ENCODE measurements around the gene RNASEH1.
A peak's percentile ranks its signal among the peaks of the same experiment; 100 is the strongest.

Gene RNASEH1

DNA sequence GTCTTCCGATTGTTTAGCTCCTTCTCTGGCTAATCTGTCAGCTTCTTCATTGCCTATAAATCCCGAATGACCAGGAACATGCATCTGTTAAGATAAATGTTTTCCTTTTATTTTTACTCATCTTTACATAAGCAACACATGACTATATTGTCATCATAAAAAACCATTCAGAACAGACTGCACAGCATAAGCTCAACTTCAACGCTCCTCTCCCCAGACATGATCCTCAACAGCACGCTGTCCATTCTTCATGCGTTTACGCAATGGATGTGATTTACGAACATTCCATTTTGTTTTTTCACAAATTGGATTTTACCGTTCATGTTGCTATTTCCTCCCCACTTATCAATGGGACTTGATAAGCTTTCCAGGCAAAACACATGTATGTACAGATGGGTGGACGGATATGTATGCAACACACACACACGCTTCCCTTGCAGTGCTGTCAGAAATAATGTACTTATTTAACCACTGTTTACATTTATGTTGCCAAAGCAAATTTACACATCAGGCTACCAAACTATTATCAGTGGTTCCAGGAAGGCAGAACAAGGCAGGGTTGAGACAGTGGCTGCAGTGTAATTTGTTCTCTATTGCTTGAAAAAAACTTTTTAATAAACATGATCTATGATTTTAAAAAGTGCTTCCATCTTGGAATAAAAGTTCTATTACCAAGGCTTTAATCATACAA is 12.2 kb downstream of the RNASEH1 start:
- DNase-seq = no peak

DNA sequence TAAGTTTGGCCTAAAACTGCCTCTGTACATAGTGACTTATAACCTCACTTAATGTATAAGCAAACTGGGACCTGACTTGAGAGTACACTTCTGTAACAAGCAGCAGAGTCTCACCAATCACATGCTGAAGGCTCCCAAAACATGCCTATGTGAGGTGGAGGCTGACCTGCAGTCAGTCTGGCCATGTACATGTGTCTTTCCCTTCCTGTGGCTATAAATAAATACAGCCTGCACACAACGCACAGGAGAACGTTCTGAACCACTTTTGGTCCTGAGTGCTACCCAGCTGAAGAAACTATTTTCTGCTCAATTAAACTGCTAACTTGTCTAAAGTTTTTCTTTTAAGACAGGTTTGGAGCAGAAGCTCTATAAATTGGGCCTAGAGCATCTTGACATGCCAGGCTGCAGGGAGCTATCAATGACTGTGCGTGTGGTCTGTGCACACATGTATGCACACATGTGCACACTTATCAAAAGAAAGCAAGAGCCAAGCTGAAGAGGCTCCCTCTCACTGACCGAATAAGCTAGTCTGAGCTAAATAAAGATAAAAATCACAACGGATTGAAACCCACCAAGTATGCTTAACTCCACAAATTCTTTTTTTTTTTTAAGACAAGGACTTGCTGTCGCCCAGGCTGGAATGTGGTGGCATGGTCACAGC is 15.0 kb downstream of the RNASEH1 start:
- DNase-seq = no peak

DNA sequence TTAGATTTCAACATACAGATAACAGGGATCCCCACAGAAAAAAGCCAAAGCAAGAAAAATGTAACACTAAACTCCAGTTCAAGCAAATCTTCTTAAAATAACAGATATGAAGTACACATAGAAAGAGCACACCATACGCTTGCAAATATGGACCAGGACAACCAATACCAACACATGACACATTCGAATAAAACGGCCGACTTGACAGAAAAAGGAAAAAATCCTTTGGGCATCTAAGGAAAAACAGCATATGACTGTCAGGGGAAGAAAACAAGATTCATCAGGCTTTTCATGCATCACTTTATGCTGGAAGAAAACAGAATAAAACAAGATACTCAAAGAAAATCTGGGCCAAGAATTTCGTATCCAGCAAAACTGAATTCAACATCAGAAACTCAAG is 16.0 kb downstream of the RNASEH1 start:
- no peak for DNase-seq

DNA sequence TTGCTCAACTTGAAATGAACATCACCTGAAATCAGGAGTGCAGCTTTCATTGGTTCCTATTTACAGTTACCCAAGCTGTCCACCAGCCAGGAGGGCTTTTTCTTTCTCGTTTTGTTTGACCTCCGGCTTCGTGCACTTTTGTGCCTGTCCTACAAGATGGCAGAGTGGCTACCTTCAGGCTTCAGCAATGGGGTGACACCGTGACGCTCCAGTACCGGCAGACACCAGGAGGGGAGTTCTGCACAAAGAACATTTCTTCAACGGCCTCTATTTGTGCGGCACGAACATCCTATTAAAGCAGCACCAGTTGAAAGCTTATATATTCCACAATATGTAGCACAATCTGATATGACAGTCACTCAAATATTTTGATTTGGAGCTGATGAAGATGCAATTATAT is 18.3 kb downstream of the RNASEH1 start:
- no peak for DNase-seq

DNA sequence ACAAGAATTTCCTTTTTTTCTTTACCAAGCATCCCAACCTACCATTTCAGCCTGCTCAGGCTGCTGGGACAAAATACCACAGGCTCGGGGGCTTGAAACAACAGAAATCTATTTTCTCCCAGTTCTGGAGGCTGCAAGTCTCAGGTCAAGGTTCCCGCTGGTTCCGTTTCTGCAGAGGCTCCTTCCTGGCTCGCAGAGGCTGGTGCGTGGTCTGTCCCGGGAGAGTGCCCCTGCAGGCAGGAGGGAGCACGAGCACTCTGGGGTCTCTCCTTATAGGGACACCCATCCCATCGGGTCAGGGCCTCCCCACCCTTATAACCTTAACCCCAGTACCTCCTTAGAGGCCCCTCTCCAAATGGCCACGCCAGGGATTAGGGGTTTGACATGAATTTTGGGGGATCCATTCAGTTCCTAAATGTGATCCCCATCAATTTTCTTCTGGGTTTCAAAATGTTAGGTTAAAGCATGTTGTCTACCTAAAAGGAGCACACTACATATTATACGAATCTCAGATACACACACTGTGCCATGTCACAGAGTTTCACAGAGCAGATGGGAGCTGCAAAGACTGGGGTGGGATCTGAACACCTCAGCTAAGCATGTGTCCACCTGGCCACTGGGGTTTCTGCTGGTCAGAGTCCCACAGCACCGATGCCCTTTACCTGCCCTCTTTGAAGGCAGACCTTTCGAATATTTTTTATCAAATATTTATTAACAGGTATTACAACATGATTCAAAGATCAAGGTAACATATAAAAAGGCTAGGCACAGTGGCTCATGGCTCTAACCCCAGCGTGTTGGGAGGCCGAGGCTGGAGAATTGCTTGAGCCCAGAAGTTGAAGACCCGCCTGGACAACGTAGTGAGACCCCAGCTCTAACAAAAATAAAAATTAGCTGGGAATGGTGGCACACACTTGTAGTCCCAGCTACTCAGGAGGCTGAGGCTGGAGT is 21.2 kb downstream of the RNASEH1 start:
- DNase-seq = peak; percentile 46

DNA sequence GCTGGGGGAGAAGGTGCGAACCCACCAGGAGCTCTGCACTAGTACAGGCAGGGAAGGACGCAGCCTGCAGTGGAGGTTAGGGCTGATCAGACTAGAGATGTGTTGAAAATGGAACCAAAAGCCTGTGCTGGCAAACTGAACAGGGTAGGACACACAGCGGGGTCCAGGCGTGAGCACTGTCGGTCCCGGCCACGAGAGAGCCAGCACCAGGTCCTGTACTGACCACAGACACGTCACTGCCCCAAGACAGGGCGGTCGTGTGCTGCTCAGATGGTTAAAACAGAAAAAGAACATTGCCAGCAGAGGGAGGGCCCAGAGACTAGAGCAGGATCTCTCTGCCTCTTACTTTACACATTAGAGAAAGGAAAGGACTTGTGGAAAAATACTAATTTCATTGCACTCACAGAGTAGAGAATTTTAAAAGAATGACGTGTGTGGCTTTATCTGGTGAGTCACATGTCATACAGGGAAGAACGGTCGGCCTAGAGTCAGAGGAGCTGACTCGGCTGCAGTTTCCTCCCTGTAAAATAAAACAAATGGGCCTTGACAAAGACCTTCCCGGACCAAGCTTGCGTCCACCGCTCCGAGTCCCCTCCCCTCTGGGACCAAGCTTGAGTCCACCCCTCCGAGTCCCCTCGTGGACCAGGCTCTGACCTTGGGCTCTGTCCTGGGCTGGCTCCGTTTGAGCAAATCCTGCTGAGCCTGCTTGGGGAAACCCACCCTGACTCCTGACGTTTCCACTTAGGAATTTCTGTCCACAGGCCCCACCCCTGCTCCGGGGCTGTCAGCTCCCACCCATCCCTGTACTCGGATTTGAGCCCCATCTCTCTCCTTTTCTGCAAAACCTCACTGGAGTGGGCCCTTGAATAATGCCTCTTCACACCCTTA is 22.1 kb downstream of the RNASEH1 start:
- DNase-seq = no peak

DNA sequence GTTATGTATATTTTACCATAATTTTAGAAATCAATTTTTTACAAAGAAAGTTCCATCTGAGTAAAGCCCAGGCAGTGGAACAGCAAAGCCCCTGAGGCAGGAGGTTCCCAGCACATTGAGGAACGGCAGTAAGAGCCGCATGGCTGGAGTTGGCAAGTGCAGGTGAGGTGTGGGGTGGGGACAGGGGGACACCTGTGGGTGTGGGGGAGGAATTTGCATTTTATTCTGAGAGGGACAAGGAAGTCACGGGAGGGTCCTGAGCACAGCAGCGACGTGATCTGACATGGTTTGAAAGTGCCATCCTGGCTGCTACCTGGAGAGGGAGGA is 22.7 kb downstream of the RNASEH1 start:
- no peak for DNase-seq

DNA sequence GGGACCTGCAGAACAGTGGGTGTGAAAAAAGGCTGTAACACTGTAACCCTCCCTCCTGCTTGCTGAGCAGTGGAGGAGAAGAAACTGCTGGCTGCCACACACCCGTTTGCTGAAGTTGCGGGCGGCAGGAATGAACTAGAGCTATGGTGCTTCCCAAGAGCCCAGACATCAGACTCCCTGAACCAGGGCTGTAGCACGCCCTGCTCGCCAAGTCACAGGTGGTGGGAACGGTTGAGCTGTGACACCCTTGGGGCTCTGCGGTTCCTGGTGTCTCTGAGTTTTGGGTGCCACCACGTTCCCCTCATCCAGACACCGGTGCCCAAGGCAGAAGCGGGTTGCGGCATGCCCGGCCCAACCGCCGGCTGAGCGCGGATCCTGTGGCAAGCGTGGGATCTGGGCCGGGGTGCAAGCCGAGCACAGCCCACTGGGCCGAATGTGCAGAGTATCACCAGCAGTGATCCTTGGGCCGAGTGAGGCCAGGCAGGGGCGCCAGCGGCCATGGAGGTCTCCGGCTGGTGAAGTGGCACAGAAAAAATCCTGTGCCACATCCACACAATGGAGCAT is 23.8 kb downstream of the RNASEH1 start:
- DNase-seq = no peak

DNA sequence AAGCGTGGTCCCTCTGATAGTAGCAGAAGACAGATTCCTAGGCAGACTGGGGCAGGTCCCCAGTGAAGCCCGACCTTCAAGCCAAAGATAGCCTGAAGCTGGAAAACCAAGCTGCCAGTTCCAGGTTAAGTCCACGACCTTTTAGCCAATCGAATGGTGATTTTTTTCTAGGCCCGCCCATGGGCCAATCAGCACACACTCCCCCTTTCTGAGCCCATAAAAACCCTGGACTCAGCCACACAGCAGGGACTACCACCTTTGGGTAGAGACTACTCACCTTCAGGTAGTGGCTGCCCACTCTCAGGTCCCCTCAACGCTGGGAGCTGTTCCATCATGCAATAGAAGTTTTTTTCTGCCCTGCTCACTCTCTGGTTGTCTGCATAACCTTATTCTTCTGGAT is 24.3 kb downstream of the RNASEH1 start:
- no peak for DNase-seq

DNA sequence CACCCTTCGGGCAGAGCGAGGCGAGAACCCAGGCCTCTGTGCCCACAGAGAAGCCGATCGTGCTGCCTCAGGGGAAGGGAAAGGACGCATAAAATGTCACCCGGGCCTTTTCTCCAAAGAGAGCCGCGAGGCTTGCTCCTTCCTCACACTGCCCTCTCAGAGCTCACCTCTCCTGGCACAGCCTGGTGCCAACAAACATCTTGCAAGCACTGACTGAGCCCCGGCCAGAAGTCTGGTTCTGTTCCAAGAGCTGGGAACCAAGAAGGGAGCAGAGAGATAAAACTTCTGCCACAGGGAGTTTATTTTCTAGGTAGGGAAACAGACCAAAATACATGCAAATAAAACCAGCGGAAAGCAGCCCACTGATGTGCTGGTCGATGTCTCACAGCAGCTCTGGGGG is 25.2 kb downstream of the RNASEH1 start:
- no peak for DNase-seq

DNA sequence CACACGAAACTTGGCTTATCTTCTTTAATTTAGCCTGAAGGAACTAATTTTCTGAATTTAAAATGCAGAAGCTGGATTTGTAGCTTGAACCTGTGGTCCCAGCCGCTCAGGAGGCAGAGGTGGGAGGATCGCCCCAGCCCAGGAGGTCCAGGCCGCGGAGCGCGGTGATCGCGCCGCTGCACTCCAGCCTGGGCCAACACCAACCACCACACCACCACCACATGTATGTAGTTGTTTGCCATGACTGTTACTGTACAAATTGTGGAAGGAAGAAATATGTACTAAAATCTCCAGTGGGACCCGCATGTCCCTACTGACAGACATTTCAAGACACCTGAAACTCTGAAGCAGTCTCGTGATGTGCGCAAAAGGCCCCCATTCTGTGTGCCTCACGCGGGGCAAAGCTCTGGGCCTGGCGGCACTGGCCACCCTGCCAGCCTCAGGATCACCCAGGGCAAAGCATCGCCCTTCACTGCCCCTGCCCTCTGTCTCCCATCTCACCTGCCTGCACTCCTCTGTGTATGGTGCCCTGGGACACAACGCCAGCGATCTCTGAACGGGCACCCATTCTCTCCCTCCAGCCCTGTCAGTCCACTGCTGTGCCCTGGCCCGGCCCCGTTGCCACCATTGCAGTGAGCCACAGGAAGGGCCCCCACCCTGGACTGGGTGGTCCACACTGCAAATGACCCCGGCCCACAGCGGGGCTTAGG is 28.7 kb downstream of the RNASEH1 start:
- no peak for DNase-seq

DNA sequence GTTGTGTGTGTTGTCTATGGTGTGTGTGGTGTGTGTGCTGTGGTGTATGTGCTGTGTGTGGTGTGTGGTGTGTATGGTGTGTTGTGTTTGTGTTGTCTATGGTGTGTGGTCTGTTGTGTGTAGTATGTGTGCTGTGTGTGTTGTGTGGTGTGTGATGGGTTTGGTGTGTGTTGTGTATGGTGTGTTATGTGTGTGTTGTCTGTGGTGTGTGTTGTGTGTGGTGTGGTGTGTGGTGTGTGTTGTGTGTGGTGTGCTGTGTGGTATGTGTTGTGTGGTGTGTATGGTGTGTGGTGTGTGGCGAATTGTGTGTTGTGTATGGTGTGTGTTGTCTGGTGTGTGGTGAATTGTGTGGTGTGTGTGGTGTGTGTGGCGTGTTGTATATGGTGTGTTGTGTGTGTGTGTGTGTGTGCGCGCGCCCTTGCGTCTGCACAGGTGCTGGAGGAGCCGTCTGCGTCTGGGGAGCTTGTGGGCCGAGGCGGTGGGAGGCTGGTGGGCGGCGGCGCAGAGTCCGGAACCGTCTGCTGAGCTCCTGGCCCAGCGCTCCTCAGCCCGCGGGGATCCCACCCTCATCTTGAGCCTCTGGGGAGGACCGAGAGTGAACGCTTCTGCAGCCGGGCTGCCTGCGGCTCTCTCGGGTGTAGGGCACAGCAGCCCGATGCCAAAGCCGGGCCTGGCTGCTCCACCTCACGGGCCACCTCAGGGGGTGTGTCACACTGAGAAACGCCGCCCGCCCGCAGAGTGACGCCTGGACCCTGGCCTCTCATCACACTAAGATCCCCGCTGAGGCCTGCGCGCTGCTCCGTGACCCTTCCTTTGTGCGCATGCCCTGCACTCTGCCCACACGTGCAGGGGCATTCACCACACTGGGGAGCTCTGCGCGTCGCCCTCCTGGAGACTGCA is 30.0 kb downstream of the RNASEH1 start:
- DNase-seq = no peak

DNA sequence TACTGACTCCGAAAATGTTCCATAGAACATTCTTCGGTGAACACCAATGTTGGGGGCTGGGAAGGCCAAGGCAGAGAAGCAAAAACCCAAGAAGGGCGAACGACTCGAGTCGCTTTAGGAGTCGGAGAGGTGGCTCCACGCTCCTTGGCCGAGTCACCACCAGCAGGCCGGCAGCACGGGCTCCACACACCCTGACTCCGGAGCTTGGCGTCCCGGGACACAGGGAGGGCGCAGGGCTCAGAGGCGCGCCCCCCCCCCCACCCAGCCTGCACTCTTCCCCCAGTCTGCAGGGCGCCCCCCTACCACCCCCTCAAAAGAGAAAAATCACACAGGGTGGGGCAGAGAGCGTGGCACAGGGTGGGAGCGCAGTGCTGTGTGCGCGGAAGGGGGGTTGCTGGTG is 31.3 kb downstream of the RNASEH1 start:
- DNase-seq = no peak

DNA sequence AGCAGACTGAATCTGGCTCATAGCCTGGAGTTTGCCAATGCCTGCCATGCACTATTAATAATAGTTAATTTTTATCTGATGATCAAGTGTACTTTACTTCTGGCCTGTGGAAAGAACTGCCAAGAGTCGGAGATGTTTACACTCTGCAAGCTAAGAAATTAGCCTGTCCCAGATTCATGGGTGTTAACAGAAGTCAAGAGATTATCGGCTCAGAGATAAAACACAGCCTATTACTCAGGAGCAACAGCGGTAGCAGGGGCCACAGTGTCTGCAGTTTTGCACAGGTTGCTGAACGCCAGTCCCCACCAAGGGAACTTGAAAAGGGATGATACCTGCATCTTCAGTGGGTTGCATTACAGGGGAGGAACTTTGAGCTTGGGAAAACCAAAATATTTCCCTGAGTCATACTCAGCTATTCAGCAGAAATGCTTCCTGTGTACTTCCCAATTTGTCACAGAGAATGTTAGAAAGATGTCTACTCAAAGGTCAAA is 34.5 kb downstream of the RNASEH1 start:
- DNase-seq = no peak

DNA sequence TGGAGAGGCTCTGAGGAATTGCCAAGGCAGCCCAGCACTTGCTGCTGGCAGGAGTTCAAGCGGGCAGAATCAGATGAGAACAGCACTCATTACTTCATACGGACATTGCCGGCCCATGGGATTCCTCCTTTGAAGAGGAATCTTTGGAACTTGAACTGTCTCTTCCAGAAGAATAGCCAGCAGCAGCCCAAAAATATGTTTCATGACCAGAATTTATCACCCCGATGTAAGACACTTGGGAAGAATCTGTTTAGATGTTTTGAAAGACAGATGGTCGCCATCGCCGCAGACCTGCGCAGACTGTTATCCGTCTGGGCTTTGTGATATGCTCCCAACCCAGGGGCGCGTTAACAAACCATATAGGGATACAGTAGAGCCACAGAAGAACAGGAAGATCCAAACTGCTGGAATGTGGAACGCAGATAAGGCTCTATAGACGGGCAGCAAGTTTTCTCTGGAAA is 35.1 kb downstream of the RNASEH1 start:
- no peak for DNase-seq

DNA sequence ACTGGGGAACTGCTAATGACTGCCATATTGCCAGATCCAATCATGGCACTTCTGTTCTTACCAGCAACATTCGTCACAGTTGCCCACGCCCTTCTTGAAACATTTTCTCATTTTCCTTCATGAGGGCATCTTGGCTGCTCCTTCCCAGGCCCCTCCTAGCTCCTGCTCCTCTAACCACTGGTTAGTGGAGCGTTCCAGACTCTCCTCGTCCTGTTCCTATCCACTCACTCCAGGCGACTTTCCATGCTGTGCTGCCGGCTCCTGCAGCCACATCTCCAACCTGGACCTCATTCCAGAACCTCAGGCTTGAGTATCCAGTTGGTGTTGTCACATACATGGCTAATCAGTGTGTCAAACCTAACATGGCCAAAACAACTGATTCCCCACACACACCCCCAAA is 37.5 kb downstream of the RNASEH1 start:
- DNase-seq = no peak

DNA sequence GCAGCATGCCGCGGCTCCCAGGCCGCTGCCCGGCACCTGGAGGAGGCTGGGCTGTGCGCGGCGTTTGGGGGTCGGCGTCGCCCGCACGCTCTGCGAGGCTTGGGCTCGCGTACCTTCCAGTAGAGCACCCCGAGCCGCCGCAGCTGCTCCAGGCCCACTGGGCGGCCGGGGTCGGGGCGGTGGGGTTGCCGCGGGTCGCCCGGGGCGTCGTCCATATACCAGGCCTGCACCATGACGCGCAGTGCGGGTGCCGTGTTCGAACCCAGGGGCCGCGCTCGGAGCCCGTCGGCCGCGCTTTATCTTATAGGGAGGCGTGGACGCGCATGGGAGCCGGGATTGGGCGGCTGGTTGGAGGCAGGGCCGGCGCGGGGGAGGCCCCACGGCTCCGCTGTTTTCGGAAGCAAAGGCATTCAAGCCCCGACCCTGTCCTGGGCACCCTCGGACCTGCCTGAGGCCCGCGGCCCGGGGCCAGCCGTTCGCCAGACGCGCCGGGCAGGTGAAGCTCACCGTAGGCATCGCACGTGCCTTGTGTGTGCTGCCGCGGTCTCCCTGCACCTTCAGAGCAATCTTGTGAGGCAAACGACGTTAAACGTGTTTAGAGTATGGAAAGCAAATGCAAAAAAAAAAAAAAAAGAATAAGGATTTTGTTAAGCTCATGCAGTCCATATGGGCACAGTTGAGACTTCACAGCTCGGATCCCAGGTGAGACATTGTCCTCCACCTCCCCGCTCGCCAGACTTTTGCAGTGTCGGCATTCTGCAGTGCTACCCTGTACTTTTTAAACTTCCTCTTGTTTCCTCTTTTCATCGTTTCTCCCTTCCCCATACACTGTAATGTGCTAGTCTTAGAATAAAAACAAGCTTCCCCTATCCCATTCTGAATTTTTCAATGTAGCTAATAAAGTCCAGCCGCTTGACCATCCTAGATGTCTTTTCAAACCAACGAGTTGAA is 38.6 kb downstream of the RNASEH1 start, which contains the start of gene ADI1:
ADI1 (minus strand) TSS at position 277 of the 951 bp plus-strand sequence; CDS start at position 233, 44 bp downstream.
- peak; percentile 85 for DNase-seq

DNA sequence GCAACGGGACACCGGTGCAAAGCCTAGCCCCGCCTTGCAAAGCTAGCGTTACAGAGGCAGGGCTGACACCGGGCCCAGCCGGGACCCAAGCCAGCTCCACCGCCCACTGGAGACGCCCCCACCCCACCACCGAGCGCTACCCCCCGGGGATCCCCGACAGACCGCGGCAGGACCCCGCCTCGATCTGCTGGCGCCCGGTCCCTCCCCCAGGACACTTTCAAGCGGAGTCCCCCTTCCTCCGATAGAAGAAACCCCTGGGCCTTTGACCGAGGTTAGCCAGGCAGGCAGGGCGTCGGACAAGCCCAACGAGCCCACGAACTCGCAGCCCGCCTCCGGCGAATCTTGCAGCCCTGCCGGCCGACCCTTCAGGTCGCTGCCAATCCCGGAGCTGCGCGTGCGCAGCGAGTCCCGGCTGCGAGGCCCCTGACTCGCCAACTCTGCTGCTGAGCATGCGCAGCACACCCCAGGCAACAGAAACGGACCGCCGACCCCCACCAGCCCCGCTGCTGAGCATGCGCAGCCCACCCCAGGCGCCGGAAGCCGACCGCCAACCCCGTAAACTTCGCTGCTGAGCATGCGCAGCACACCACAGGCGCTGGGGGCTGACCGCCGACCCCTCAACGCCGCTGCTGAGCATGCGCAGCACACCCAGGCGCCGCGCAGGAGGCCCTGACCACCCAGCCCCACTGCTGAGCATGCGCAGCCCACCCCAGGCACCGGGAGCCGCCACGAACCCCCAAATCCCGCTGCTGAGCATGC is 39.5 kb downstream of the RNASEH1 start:
- peak; percentile 98 for DNase-seq

All from stimulated activated CD8-positive, alpha-beta memory T cell treated with anti-CD3 and anti-CD28 coated beads, Interleukin-4, amount 100 ng/mL, for 48 hours (primary cell).